Skin of body (tissue), 2 donors: ENCODE data around the gene CD7. TPM values are rescaled to one million over a fixed set of nuclear protein-coding genes. Genes with fewer than 3 reads are reported as not detected.

Experiments used
- DNase-seq: peaks from one replicate; lab custom pipeline; 2025; lab: John Stamatoyannopoulos, UW
- total RNA-seq: library from RNA; depleted of rRNA; stranded (reverse); fragments of >200 nt; gene quantifications from one replicate; pipeline ENCODE4 v1.2.3, GENCODE V29; 2014

CD7 gene
- total RNA-seq, 1 donor from 2014 or later, result 0.30 TPM

DNA sequence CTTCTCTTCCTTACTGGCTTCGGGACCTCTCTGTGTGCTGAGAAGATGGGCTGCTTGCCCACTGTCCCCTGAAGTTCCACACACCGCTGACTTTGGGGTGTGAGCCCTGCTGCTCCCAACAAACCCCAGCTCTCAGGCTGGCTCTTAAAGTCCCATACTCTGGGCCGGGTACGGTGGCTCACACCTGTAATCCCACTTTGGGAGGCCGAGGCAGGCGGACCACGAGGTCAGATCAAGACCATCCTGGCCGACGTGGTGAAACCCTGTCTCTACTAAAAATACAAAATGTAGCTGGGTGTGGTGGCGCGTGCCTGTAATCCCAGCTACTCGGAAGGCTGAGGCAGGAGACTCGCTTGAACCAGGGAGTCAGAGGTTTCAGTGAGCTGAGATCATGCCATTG, 17.2 kb downstream of the CD7 start:
- DNase-seq, result no peak

GRCh38 chr17:82299452-82299851, 18.0 kb downstream of the CD7 start:
- DNase-seq, result no peak

DNA sequence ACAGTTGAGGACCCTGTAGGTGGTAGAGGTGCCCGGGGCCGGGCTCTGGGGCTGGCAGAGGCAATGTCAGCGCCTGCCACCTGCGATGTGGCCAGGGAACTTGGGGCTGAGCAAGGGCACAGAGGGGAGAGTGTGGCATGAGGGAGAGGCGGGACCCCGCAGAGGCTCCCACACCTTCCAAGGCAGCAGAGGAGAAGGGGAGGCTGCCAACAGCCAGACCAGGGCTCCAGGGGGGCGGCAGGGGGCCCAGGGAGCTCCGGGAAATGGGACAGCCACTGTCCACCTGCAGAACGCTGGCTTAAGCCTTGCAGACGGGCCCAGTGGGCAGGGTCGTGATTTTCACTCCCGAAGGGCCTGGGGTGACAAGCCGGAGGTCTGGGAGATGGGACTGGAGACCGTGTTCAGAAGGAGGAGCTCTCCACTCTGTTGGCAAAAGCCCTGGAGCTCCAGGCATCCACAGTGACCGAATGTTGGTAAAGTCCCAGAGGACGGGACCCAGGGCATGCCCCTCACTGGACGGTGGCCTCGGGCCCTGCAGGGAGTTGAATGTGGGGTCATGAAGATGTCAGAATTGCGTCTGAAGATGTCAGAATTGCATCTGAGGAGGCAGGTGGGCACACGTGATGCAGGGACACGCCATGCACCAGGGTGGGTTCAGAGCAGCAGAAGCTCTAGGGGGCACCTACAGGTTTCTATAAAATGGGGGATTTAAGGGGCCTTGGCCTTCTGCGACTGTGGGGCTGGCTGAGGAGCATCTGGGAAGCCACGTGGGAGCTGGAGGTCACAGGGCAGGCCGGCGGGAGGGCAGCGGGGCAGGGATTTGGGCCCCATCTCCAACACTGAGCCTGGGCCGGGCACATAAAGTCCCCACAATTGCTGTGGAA, 18.6 kb downstream of the CD7 start:
- DNase-seq, result no peak

GRCh38 chr17:82297714-82298537, 19.5 kb downstream of the CD7 start:
- DNase-seq, result peak; percentile 77

- DNase-seq, result no peak
Observed at GRCh38 chr17:82297280-82297713, 20.1 kb downstream of the CD7 start.

GRCh38 chr17:82296511-82297279, 20.7 kb downstream of the CD7 start:
- no peak for DNase-seq

- DNase-seq, result no peak
Observed at GRCh38 chr17:82295472-82295814, 22.0 kb downstream of the CD7 start.

DNA sequence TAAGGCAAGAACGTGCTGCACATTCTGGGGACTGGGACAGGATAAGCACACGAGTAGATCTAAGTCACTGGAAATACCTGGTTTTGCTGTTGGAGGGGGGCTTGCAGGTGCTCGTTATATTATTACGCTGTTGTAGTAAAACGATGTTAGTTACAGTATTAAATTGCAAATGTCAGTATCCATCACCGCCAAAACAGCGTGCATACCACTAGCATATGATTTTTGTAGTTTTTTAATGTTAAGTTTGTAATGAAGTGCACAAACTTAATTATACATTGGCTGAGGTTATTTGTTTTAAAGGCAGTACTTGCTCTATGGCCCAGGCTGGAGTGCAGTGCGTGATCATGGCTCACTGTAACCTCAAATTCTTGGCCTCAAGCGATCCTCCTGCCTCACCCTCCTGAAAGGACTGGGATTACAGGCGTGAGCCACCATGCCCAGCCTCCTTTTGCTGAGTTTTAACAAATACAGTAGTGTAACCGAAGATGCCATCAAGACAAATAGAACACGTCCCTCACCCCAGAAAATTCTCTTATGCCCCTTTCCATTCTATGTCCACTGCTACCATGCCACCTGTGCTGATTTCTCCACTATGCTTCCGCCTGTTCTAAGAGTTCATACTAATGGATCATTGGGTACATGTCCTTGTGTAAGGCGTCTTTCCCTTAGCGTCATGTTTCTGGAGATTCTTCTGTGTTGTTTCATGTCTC, 23.2 kb downstream of the CD7 start:
- DNase-seq, result no peak

DNA sequence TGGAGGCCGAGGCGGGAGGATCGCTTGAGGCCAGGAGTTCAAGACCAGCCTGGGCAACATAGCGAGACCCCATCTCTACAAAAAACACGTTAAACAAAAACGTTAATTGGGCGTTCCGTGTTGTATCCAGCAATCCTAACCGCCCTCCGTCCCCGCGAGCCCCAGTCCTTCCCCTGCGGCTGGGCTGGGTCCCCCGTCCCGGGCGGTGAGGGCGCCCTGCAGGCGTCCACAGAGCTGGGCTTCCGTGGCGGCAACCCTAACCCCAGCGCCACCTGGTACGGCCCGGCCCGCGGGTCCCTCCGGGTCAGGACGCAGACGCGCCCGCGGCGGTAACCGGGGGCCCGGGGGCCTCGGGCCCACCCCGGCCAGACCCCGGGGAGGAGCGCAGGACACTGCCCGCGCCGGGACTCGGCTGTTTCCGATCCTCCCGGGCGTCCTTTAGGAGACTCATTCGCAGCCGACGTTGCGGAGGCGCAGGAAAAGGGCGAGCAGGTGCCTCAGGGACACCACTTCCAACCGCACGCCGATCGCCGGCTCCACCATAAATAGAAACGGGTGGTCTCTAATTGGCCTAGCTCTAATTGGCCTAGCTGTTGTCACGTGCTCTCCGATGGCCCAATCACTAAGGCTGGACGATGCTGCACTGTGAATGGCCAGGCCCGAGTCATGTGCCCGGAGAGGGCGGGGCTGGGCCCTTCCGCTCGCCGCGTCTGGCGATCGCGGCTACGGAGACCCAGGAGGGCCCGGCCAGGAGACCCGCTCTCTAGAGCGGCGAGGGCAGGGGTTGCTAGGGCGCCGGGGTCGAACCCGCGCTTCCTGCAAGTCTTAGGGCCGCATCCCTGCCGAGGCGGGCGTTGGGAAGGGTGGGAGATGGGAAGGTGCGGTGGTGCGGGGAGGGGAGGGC, 24.9 kb downstream of the CD7 start:
- peak; percentile 99 for DNase-seq

- no peak for DNase-seq
Observed at GRCh38 chr17:82291582-82292250, 25.7 kb downstream of the CD7 start.

- DNase-seq, result no peak
Observed at GRCh38 chr17:82287868-82288801, 29.3 kb downstream of the CD7 start.

DNA sequence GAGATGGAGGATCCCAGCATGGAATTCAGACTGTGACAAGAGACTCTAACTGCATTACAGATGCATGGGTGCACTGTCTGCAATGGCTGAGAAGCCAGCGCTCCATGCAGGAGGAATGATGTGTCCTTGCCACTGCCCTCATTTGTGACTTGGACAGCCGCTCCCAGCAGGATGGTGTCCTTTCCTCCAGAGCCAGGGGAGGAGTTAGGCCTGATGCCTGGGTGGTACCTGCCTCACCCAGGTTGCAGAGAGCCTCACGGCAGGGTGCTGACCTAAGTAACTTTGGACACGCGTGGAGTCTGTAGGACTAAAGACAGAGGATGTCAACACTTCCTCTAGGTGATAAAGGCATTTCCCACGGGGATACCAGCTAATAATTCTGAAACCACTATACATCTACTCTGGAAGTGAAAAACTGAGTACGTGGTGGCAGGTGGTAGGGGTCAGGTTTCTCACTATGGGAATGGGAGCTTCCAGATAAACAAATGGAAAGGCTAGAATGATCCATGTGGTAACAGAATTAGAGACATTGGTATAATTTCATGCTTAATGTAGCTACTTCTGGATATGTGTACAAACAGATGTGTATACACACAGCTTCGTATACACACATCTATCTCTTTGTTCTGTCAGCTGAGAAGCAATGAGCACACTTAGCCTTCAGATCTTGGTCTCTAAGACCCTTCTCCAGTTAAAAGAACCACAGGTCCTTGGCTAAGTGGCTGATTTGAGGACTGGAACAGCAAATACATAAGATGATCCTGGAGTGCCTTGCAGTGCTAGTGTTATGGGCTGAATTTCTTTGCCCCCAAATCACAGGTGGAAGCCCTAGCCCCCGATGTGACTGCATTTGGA, 30.2 kb downstream of the CD7 start:
- no peak for DNase-seq

- no peak for DNase-seq
Observed at GRCh38 chr17:82285141-82285540, 32.3 kb downstream of the CD7 start.

DNA sequence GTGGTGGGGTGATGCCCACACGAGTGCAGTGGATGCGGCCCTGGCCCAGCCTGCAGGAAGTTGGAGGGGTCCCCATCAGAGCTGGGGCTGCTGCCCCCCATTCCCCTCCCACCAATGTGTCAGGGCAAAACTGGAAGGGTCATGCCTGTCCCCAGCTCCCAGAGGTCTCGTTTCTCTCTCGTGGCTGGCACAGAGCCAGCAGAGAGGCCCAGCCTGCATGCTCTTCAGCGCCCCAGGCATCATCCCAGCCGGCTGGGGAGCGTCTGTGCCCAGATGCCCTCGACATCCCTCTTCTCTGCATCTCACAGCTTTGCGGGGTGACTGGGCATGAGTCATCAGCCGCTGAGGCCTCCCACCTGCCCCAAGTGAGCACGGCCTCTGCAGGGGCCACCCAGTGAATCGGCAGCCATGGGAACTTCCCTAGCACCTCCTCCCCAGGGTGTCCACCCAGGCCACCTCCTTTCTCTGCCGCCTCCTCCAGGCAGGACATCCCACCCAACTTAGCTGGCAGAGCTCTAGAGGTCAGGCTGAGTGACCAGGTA, 34.1 kb downstream of the CD7 start:
- no peak for DNase-seq

DNA sequence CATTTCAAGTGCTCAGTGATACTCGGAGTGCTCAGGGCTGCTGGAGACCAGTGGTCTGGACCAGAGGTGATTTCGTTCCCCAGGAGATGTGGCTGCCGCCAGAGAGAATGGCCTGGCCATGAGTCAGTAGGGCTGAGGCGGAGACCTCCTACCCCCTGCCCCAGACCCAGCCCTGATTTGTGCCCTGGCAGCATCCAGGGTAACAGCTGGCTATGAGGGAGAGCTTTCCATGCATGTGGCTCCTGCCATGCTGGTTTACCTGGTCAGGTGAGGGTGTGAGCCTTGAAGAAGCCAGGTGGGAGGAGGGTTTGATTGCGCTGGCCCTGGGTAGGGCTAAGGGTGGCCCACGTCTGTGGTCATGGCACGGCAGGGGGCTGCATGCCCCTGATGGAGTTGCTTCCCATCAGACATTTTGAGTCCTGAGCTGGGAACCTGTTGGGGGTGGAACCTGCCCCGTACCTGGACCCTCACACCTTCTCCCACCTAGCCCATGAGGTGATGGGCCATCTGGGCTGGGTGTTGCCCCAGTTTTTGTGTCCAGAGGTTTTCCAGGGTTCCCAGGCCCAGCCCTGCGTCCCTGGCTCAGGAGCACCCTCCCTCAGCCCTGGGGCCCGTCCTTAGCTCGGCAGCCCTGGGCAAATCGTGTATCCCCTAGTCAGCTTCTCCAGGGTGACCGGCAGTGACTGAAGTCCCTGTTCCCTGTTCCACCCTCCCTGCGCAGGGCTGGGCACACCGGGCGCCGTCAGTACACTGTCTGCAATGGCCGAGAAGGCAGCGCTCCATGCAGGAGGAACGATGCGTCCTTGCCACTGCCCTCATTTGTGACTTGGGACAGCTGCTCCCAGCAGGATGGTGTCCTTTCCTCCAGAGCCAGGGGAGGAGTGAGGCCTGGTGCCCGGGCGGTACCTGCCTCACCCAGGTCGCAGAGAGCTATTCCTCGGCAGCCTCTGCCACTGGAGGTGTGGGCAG, 34.9 kb downstream of the CD7 start:
- no peak for DNase-seq
